DMS 273 (cell line): ENCODE data around the gene ALKBH6.
"Not testable (repeated sequence)": the region's sequence is repeated elsewhere in the genome, so short reads cannot be mapped to it uniquely, and the experiment has no call there.

ENCODE experiments used
- DNase-seq: peaks from one replicate; lab custom pipeline; 2025; ENCODE audit not compliant: unreplicated experiment; lab: John Stamatoyannopoulos, UW

ALKBH6 gene

GRCh38 chr19:35993923-35994598 is 20.0 kb downstream of the ALKBH6 start:
- no peak for DNase-seq

DNA sequence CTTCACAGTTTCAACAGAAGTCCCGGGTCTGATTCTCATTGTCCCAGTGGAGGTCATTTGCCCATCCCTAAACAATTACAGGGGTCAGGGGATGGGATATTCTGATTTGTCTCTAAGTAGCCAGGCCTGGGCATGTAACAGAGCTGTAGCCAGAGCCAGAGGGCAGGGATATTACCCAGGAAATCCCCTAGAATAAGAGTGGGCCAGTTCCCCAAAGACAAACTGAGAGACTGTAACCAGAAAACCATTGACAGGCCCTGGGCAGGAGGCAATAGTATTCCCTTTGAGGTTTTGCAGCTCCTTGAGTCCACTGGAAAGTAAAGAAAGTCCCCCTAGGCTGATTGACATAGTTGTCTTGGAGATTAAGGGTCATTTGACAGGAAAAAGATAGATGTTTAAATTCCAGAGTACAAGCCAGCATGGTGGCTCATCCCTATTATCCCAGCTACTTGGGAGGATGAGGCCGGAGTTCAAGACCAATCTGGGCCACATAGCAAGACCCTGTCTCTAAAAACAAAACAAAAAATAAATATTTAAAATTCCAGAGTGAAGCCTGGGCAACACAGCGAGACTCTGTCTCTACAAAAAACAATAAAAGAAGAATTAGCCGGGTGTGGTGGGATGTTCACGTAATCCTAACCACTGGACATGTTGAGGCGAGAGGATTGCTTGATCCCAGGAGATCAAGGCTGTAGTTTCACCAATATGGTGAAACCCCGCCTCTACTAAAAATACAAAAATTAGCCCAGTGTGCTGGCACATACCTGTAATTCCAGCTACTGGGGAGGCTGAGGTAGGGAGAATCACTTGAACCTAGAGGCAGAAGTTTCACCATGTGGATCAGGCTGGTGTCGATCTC is 20.9 kb downstream of the ALKBH6 start:
- DNase-seq, result no peak

- peak; percentile 71 for DNase-seq
Measured at GRCh38 chr19:35991731-35992450, 22.1 kb downstream of the ALKBH6 start.

- no peak for DNase-seq
Measured at GRCh38 chr19:35990771-35991730, 23.0 kb downstream of the ALKBH6 start.

GRCh38 chr19:35990156-35990555 is 23.9 kb downstream of the ALKBH6 start:
- no peak for DNase-seq

GRCh38 chr19:35988824-35989223 is 25.2 kb downstream of the ALKBH6 start:
- no peak for DNase-seq

DNA sequence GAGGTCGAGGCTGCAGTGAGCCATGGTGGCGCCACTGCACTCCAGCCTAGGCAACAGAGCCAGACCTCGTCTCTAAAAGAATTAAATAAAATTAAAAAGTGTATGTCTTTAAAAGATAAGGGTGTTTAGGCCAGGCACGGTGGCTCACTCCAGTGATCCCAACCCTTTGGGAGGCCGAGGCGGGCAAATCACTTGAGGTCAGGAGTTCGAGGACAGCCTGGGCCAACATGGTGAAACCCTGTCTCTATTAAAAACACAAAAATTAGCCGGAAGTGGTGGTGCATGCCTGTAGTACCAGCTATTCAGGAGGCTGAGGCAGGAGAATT is 26.5 kb downstream of the ALKBH6 start:
- no peak for DNase-seq

GRCh38 chr19:35986664-35987570 is 27.1 kb downstream of the ALKBH6 start:
- peak; percentile 87 for DNase-seq

DNA sequence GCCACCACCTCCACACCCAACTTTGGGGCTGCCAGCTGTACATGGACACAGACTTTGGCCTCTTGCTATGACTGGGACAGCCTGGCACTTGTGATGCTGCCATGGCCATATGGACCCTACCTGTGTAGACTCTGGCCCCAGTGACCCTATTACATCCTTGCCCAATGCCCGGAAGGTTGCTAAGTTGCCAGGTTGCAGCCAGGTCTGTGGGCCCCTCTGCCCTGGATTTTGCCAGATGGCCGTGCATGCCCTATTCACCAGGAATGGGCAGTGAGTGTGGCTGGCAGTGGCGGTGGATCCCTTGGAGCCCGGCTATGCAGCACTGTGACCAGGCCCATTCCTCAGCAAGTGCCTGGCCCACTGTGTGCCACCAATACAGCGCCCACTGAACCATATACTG is 27.9 kb downstream of the ALKBH6 start:
- no peak for DNase-seq

DNA sequence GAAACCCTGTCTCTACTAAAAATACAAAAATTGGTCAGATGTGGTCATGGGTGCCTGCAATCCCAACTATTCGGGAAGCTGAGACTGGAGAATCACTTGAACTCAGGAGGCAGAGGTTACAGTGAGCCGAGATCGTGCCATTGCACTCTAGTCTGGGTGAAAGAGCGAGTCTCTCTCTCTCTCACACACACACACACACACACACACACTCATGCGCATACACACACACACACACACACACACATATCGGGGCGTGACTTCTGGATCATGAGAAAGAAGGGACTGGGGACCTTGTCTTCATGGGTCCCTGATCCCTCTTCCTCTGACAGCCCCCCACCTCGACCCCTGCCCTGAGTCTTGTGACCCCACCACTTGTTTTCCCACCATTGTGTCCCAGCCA is 30.8 kb downstream of the ALKBH6 start:
- DNase-seq, result no peak

- DNase-seq, result not testable (repeated sequence)
Measured at GRCh38 chr19:35980997-35981396, 33.0 kb downstream of the ALKBH6 start.

DNA sequence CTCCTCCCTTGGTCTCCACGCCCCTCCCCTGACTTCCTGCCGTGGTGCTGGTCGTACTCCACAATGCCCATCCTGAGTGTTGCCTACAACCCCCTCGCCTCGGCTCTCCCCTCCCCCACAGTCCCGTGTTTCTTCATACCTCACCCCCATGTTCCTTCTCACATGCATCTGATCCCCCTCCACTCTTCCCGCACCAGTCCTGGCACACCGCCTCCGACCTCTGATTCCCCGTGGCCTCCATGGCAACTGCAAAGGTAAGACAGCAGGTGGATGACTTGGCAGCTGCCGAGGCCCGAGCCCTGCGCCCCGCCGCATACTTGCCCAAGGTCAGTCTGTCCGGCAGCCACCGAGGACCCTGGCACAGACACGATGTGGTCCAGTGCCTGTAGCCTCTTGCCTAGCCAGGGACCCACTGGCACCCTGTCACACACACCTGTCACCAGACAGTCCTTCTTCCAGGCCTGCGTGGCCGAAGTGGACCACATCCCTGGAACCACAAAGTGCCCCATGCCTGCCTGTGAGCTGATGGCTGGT is 35.1 kb downstream of the ALKBH6 start:
- DNase-seq, result no peak

GRCh38 chr19:35978271-35978670 is 35.7 kb downstream of the ALKBH6 start:
- DNase-seq, result no peak

DNA sequence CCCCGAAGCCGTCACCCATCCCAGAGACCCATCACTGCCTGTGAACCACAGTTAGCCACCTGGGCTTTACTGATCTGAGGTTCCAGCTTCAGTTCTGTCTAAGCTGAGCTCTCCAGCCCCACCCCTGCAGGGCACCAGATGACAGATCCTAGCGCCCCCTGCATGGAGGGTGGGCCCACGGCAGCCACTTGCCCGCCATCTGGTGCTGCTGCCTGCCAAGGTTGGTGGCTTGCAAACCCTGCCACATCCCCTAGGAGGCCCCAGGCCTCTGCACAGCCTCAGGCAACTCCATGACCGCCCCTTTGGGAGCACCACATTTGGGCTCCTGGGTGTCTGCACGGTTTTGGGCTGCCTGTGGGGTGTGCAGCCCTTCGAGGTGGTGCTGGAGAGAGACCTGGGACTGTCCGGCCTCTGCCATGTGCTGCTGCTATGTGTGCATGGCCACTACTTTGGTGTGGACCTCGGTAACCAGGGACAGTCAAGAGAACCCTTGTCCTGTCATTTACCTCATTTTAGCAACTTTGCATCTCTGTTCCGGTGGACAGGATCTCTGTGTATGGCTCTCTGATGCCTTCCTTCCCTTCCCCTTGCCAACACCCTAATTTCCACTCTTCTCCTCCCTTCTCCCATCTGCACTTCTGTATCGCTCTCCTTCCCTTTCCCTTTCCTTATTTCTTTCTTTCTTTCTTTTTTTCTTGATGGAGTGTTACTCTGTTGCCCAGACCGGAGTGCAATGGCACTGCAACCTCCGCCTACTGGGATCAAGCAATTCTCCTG is 36.4 kb downstream of the ALKBH6 start:
- peak; percentile 97 for DNase-seq

DNA sequence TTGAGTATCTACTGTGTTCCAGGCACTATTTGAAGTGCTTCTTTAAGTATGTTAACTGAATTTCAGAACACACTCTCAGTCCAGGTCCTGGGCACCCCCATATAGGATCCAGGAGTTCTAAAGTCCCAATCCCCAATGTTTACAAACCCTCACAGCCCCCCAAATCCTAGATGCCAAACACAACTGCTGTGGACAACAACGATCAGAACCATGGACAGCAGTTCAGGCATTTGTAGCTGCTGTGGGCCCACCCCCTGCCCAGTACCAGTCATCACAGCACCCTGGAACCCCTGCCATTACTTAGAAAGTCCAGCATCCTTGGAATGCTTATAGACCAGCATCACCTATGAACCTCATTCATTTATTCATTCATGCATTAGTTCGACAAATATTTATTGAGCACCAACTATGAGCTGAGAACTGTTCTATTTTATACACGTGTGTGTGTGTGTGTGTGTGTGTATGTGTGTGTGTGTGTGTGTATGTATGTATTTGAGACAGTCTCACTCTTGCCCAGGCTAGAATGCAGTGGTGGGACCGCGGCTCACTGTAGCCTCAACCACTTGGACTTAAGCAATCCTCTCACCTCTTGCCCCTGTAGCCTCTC is 38.3 kb downstream of the ALKBH6 start:
- DNase-seq, result no peak

DNA sequence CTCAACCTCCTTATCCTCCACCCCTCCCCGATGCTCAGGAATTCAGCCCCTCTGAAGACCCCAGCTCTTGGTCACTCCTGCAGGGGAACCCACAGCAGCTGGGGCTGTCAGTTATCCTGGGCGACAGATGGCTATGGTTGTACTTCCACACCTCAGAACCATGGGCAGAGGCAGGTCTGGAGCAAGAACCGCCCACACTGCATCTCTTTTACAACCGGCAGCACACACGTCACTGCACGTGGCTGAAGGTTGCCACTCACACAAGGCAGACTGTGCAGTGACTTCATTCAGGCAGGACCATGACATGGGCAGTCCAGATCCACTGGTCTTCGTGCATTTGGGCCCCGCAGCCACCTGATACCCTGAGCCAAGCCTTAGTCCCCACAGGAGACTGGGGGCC is 40.5 kb downstream of the ALKBH6 start:
- peak; percentile 64 for DNase-seq

- no peak for DNase-seq
Measured at GRCh38 chr19:35966771-35967170, 47.2 kb downstream of the ALKBH6 start.

- peak; percentile 51 for DNase-seq
Measured at GRCh38 chr19:35963514-35963913, 50.5 kb downstream of the ALKBH6 start.
